Measurements from ENCODE around the gene PPP1R13B.
"Not testable (repeated sequence)": the region's sequence is repeated elsewhere in the genome, so short reads cannot be mapped to it uniquely, and the experiment has no call there.

PPP1R13B gene

GRCh38 chr14:103848175-103849077 lies 1.1 kb upstream of the PPP1R13B start:
- Histone ChIP-seq H3K4me3 (ENCODE audit: low read depth, low read length) (peak overlapping the region; percentile 61), H3K36me3 (peaks cover 10% of the 10 kb centered on the region), H3K4me1 (0 out of 2 replicates have a peak, but pooled peaks cover 4% of the 10 kb centered on the region), H3K9me3 (no peaks in the 10 kb centered on the region), H3K27me3 (no peaks in the 10 kb centered on the region)
- TF ChIP-seq CTCF (IDR thresholded peaks at IDR 0.05; ENCODE audit: low read depth, low read length) = no peak
- DNase-seq = peak; percentile 63

- Histone ChIP-seq H3K4me1 (0 out of 2 replicates have a peak, but pooled peaks cover 4% of the 10 kb centered on the region), H3K4me3 (ENCODE audit: low read depth, low read length) (peak overlapping the region; percentile 68), H3K9me3 (no peaks in the 10 kb centered on the region), H3K27me3 (no peaks in the 10 kb centered on the region), H3K36me3 (peaks cover 22% of the 10 kb centered on the region)
- TF ChIP-seq CTCF (IDR thresholded peaks at IDR 0.05; ENCODE audit: low read depth, low read length) = no peak
- DNase-seq = peak; percentile 28
Measured at GRCh38 chr14:103846543-103847450, 578 bp downstream of the PPP1R13B start.

GRCh38 chr14:103846097-103846496 lies 1.3 kb downstream of the PPP1R13B start:
- no peak for TF ChIP-seq CTCF (IDR thresholded peaks at IDR 0.05; ENCODE audit: low read depth, low read length)
- peak overlapping the region; percentile 68 for H3K4me3 ChIP-seq (ENCODE audit: low read depth, low read length)
- no peaks in the 10 kb centered on the region for H3K9me3 ChIP-seq
- peaks cover 25% of the 10 kb centered on the region for H3K36me3 ChIP-seq
- no peak for DNase-seq
- H3K27me3 ChIP-seq = no peaks in the 10 kb centered on the region
- H3K4me1 ChIP-seq = 0 out of 2 replicates have a peak, but pooled peaks cover 4% of the 10 kb centered on the region

GRCh38 chr14:103845327-103845726 lies 2.0 kb downstream of the PPP1R13B start:
- Histone ChIP-seq H3K4me1 (0 out of 2 replicates have a peak, but pooled peaks cover 5% of the 10 kb centered on the region), H3K9me3 (no peaks in the 10 kb centered on the region), H3K27me3 (no peaks in the 10 kb centered on the region), H3K4me3 (ENCODE audit: low read depth, low read length) (peak overlapping the region; percentile 68), H3K36me3 (peaks cover 25% of the 10 kb centered on the region)
- no peak for DNase-seq
- TF ChIP-seq CTCF (IDR thresholded peaks at IDR 0.05; ENCODE audit: low read depth, low read length) = no peak

- not testable (repeated sequence) for DNase-seq; H3K4me1 ChIP-seq; H3K27me3 ChIP-seq; H3K9me3 ChIP-seq; H3K4me3 ChIP-seq (ENCODE audit: low read depth, low read length)
- peaks cover 30% of the 10 kb centered on the region for H3K36me3 ChIP-seq
Measured at GRCh38 chr14:103841265-103841664, 6.1 kb downstream of the PPP1R13B start.

GRCh38 chr14:103840014-103840413 lies 7.4 kb downstream of the PPP1R13B start:
- H3K27me3 ChIP-seq = no peaks in the 10 kb centered on the region
- peaks cover 5% of the 10 kb centered on the region; the same call in 1 of the 2 replicates for H3K4me1 ChIP-seq
- H3K9me3 ChIP-seq = no peaks in the 10 kb centered on the region
- no peak for DNase-seq
- no peak for TF ChIP-seq CTCF (IDR thresholded peaks at IDR 0.05; ENCODE audit: low read depth, low read length)
- H3K36me3 ChIP-seq = peaks cover 30% of the 10 kb centered on the region
- H3K4me3 ChIP-seq (ENCODE audit: low read depth, low read length) = no peak overlapping the region

Measured in BE2C (cell line).